UCSD-AML1 (cell line): ENCODE data around the gene RABGAP1L.
"Not testable (repeated sequence)": the region's sequence is repeated elsewhere in the genome, so short reads cannot be mapped to it uniquely, and the experiment has no call there.

Experiments
- DNase-seq: peaks from one replicate; lab custom pipeline; 2025; ENCODE audit not compliant: unreplicated experiment; lab: John Stamatoyannopoulos, UW

RABGAP1L gene

DNA sequence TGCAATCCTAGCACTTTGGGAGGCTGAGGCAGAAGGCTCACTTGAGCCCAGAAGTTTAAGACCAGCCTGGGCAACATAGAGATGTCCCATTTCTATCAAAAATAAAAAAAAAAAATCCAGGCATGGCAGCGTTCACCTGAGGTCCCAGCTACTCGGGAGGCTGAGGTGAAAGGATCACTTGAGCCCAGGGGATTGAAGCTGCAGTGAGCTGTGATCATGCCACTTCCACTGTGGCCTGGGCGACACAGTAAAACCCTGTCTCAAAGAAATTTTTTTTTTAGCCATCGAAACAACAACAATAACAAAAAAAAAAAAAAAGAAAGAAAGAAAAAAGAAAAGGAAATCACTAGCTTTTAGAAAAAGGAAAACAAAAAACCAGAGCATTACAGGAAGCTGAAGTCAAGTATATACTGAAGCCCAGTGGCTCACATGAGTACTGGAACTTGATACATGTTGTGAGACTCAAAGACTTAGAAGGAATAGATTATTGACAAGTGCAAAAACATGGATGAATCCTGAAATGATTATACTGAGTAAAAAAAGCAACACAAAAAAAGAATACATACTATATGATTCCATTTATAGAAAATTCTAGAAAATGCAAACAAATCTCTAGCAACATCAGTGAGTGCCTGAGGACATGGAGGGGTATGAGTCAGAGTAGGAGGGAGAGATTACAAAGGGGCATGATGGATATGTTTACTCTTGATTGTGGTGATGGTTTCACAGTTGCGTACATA, 6.1 kb upstream of the RABGAP1L start:
- DNase-seq = no peak

- DNase-seq = no peak
These were observed 5.6 kb upstream of the RABGAP1L start for GRCh38 chr1:174153825-174154107.

DNA sequence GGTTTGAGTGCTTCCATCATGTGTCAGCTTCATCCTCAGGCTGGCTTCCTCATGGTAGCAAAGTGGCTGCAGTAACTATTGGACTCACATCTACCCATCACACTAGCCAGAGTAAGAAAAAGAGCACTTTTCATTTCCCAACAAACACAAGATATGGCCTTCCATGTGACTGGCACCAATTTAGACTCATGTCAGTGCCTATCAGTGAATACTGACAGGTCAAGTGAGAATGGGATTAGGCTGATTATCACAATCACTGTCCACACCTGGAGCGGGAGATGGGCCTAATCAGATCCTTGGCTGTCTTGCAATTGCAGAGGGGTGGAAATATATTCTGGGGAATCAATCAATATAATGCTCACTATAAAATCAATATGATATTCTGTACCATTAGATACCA, 2.9 kb upstream of the RABGAP1L start:
- no peak for DNase-seq

- no peak for DNase-seq
These were observed 2.0 kb upstream of the RABGAP1L start for GRCh38 chr1:174157157-174157806.

- DNase-seq = no peak
These were observed 511 bp upstream of the RABGAP1L start for GRCh38 chr1:174158767-174159251.

- no peak for DNase-seq
These were observed 771 bp downstream of the RABGAP1L start for GRCh38 chr1:174160109-174160473.

- no peak for DNase-seq
These were observed 1.3 kb downstream of the RABGAP1L start for GRCh38 chr1:174160603-174161002.

- no peak for DNase-seq
These were observed 2.5 kb downstream of the RABGAP1L start for GRCh38 chr1:174161813-174162212.

- DNase-seq = no peak
These were observed 5.5 kb downstream of the RABGAP1L start for GRCh38 chr1:174164826-174165225.

DNA sequence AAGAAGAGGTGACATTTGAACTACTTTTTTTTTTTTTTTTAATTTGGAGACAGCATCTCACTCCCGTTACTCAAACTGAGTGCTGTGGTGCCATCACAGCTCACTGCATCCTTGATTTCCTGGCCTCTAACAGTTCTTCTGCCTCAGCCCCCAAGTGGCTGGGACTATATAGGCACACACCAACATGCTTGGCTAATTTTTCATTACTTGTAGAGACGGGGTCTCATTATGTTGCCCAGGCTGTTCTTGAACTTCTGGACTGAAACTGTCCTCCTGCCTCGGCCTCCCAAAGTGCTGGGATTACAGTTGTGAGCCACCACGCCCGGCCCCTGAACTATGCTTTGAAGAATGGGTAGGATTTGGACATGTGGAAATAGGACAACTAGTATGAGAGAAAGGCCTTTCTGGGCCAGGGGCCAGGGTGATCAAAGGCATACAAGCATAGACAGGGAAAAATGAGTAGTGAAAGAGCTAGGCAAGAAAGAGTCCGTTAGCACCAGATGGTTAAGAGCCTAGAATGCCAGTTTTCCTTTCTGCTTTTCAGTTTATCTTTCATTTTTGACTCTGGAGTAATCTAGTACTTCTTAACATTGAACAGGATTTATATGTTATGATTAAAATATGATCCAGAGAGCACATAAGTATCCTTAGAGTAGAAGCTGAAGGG, 6.3 kb downstream of the RABGAP1L start:
- DNase-seq = no peak

DNA sequence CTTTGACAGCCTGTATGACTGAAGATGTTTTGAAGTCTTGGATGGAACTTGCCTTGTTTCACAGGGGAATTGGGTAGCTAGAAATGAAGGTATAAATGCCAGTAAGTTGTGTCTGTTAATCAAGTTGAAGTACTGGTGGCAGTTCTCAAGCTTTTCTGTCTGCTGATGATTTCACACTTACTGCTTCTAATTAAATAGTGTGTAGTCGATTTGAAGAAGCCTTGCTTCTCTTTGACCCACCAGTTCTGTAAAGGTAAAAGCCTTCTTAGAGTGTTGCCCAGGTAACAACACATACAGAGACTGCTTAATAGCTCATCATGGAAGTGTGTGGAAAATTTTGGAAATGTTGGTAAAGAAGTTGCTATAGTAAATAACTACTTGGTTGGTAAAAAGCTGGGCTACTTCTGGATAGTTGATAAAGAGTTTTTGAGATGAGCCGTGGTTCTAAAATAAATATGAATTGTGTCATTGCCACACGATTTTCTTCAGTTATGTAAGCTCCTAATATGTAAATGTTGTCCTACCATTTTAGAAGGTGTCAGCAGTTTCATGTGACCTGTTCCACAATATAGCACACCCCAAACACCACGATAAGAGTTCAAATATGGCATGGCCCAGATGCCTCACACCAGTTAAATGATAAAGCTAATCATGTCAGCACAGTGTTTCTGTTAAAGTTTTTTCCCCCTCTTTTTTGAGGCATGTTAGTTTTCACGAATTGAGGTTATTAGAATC, 7.4 kb downstream of the RABGAP1L start:
- DNase-seq = no peak

DNA sequence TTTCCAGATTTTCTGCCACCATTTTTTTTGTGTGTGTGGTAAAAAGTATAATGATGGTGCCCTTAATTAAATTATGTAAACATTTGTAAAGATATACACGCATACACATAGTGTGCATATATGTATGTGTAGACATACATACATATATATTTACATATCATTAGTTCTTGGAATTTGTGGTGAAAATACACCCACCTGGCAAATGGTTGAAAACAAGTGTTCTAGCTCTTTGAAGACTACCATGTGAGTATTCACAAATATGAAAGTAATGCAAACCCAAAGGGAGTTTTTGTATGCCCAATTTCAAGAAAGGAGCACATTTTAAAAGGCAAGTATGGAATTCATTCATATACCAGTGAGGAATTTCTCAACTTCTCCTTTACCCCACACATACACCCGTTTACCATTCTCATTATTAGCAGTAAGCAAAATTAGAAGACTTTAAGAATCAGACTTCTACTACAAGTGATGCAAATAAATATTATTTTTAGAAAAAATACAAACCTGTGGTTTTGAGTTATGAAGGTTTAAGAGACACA, 8.0 kb downstream of the RABGAP1L start:
- no peak for DNase-seq

DNA sequence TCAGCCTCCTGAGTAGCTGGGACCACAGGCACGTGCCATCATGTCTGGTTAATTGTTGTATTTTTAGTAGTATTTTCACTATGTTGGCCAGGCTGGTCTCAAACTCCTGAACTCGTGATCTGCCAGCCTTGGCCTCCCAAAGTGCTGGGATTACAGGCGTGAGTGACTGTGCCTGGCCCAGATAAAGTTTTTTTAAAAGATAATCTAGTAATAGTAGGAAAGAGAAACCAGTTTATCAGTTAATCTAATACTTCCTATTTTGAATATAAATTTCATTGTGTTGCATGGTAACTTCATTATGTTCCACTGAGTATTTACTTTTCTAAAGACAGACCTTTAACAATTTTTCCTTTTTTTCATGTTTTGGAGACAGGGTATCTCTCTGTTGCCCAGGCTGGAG, 10.0 kb downstream of the RABGAP1L start:
- no peak for DNase-seq

DNA sequence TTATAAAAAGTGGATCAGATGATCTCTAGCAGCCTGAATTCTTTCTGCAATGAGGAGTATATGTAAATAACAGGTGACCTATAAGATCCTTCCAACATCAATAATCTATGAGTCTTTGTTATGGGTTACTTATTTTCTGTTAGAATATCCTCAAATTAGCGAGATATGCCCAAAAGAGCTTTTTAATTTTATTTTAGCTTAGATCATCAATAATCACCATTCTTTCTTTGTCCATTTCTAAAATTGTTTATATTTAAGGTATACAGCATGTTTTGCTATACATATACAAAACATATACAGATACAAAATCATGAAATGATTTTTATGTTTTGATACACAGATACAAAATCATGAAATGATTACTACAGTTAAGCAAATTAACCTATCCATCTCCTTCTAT, 11.8 kb downstream of the RABGAP1L start:
- DNase-seq = no peak

DNA sequence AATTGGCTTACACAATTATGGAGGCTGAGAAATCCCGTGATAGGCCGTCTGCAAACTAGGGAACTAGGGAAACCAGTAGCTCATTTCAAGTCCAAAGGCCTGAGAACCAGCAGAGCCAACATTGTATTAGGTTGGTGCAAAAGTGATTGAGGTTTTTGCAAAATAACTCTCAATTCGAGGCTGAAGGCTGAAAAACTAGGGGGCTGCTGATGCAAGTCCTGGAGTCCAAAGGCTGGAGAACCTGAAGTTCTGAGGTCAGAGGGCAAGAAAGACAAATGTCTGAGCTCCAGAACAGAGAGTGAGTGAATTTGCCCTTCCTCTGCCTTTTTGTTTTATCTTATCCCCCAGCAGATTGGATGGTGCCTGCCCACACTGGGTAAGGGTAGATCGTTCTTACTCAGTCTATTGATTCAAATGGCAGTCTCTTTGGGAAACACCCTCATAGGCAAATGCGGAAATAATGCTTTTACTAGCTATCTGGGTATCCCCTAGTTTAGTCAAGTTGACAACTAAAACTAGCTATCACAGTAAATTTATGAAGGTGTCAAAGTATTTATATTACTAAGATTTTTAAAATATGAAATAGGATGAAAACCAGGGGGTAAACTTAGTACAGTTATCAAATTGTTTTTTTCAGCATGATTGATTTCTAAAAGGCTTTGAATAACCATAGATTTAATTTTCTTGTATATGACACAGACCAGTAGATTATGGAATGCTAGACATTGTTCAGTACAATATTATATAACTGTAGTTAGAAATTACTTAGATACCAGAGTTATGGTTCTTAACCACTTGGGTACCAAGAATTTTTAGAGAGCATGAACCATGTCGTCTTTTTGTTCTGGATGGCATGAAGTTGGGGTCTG, 15.4 kb downstream of the RABGAP1L start:
- no peak for DNase-seq

GRCh38 chr1:174178459-174178858, 19.1 kb downstream of the RABGAP1L start:
- DNase-seq = not testable (repeated sequence)

GRCh38 chr1:174189428-174190062, 30.2 kb downstream of the RABGAP1L start:
- DNase-seq = no peak

DNA sequence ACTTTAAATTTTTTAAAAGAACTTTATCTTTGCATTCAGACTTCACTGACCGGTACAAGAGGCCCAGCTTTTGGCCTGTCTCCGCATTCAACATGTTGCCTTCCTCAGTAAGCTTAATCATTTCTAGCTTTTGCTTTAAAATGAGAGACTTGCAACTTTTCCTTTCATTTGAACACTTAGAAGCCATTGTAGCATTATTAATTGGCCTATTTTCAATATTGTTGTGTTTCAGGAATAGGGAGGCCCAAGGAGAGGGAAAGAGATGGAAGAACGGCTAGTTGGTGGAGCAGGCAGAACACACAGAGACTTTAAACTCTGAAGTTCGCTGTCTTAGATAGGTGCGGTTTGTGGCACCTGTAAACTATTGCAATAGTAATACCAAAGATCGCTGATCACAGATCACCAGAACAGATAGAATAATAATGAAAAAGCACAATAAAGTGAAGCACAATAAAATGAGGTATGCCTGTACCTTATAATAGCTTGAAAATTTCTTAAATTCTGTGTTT, 31.4 kb downstream of the RABGAP1L start:
- DNase-seq = no peak

DNA sequence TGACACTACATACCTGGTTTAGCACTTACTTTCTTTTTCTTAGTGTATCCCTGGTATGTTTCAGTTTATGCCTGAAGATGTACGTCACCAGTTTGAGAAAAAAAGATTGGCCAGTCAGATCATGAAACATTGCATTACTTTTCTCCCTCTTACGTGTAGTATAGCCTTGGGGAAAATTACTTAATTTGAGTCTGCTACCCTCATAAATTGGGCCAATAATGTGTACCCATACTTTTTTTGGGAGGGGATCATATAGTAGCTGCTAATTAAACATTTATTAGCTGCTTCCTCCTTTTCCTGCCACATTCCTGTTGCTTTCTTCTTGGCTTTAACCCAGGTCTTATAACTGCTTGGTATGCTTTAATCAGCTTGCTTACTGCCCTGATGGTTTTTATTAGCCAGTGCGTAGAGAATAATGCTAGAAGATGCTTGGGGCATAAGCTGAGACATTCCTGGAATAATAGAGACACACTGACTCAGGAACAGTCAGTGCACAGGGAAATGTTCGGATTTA, 32.1 kb downstream of the RABGAP1L start:
- DNase-seq = no peak

DNA sequence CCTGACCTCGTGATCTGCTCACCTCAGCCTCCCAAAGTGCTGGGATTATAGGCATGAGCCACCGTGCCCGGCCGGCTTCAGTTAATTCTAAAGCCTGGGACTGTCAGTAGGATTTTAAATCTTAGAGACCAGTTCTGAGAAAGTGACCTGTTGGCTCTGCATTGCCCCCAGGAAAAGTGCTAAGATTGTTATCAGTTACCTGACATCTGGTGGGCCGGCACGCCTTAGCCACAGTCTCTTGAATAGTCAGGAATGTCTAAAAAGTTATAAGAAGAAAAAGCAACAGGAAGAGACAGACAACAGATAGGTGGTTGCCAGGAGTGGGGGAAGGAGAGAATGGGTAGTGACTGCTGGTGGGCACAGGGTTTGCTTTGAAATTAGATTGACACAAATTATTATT, 35.1 kb downstream of the RABGAP1L start:
- no peak for DNase-seq
